HCT116 (cell line): ENCODE measurements around the gene MICAL3. TPM values are rescaled to one million over a fixed set of nuclear protein-coding genes. Genes with fewer than 3 reads are reported as not detected.

Experiments
- ATAC-seq: fragments of 200-7000 bp; cut with Tn5 transposase; 2 replicates; pipeline ENCODE4 v1.9.1; 2020; ENCODE audit warnings: mild to moderate bottlenecking, moderate library complexity
- BruUV-seq: library from RNA; stranded (reverse); fragments of 400-500 nt; replicated peaks from 2 replicates; lab custom pipeline; 2021; lab: Mats Ljungman, UMichigan
- CTCF ChIA-PET: fragments of 300-600 bp; sonication (Branson Sonifier 250); formaldehyde crosslinking; loops from one replicate; lab custom pipeline; 2021; ENCODE audit warnings: antibody characterized with exemption; lab: Charles Lee
- POLR2A ChIA-PET: fragments of 300-600, 350-600 bp; sonication (Branson Sonifier 250); formaldehyde crosslinking; loops from one replicate; lab custom pipeline; 2021; ENCODE audit warnings: antibody characterized with exemption; lab: Charles Lee
- RAD21 ChIA-PET, 2 experiments: fragments of 300-600 bp; sonication (Branson Sonifier 250); formaldehyde crosslinking; loops; one replicate each; lab custom pipeline; 2023; ENCODE audit warnings: low total read pairs in 2 of 2; ENCODE audit not compliant: uncharacterized antibody in 2 of 2, unreplicated experiment in 2 of 2, low non-redundant PET in 1 of 2; lab: Charles Lee
- DNase-seq: peaks from one replicate; pipeline ENCODE4 v3.0.0-alpha.2; 2010; ENCODE audit warnings: low read depth, low spot score
- H2AFZ ChIP-seq: fragments of 200-600 bp; shearing (Covaris generic), sonication (generic); 2 replicates; pipeline ENCODE4 v1.6.1; 2017; ENCODE audit warnings: low read depth, mixed run types, mixed read lengths, antibody characterized with exemption, low read length; ENCODE audit not compliant: poor library complexity, severe bottlenecking
- H3K27ac ChIP-seq: 2 replicates; pipeline ENCODE4 v1.5.1; 2012; ENCODE audit warnings: low read depth, low read length
- H3K27me3 ChIP-seq: fragments of 200-600 bp; sonication (generic); 2 replicates; pipeline ENCODE4 v1.6.1; 2016; ENCODE audit warnings: mixed run types, low read length, mixed read lengths; ENCODE audit not compliant: insufficient read depth
- H3K36me3 ChIP-seq, 2 experiments: fragments of 200-500 bp in 1 of 2; fragments of 200-600 bp in 1 of 2; sonication (Bioruptor generic) in 1 of 2; sonication (generic) in 1 of 2; 2 replicates each; pipeline versions ENCODE4 v1.5.1 to v1.6.1; 2014 to 2016; ENCODE audit warnings: low read length in 2 of 2, inconsistent platforms in 1 of 2, mixed read lengths in 1 of 2, mixed run types in 1 of 2; ENCODE audit not compliant: insufficient read depth in 2 of 2, control insufficient read depth in 1 of 2
- H3K4me1 ChIP-seq, 2 experiments: fragments of 200-600 bp in 1 of 2; sonication (generic) in 1 of 2; 2 replicates each; pipeline versions ENCODE4 v1.5.1 to v1.6.1; 2012 to 2017; ENCODE audit warnings: low read length in 2 of 2, inconsistent platforms in 1 of 2, mild to moderate bottlenecking in 1 of 2, mixed read lengths in 1 of 2, mixed run types in 1 of 2, moderate library complexity in 1 of 2; ENCODE audit not compliant: insufficient read depth in 2 of 2, control insufficient read depth in 1 of 2
- H3K4me2 ChIP-seq: fragments of 200-600 bp; sonication (generic); 2 replicates; pipeline ENCODE4 v1.6.1; 2017; ENCODE audit warnings: mixed run types, low read length, mixed read lengths
- H3K4me3 ChIP-seq, 2 experiments: fragments of 200-600 bp in 1 of 2; sonication (generic) in 1 of 2; replicated peaks in 1 of 2; 2 replicates each; pipeline ENCODE4 v1.5.1; 2011 to 2016; ENCODE audit warnings: low read length in 2 of 2, control low read depth in 1 of 2, low read depth in 1 of 2, mild to moderate bottlenecking in 1 of 2, mixed read lengths in 1 of 2, mixed run types in 1 of 2
- H3K79me2 ChIP-seq: fragments of 200-600 bp; sonication (generic); 2 replicates; pipeline ENCODE4 v1.6.1; 2017; ENCODE audit warnings: mild to moderate bottlenecking, mixed run types, low read length, moderate library complexity, mixed read lengths; ENCODE audit not compliant: insufficient read depth
- H3K9ac ChIP-seq: fragments of 200-600 bp; sonication (generic); 2 replicates; pipeline ENCODE4 v1.6.1; 2016; ENCODE audit warnings: low read length, mixed read lengths
- H3K9me2 ChIP-seq: fragments of 200-600 bp; sonication (generic), shearing (Covaris generic); 2 replicates; pipeline ENCODE4 v1.6.1; 2017; ENCODE audit warnings: mixed run types, mild to moderate bottlenecking, moderate library complexity; ENCODE audit not compliant: insufficient read depth
- H3K9me3 ChIP-seq, 2 experiments: fragments of 200-500 bp in 1 of 2; fragments of 200-600 bp in 1 of 2; sonication (Bioruptor generic) in 1 of 2; sonication (generic) in 1 of 2; 2 replicates each; pipeline ENCODE4 v1.6.1; 2014 to 2017; ENCODE audit warnings: low read length in 2 of 2, mixed read lengths in 2 of 2, inconsistent platforms in 1 of 2, low read depth in 1 of 2, mild to moderate bottlenecking in 1 of 2, mixed run types in 1 of 2, moderate library complexity in 1 of 2; ENCODE audit not compliant: control insufficient read depth in 1 of 2, insufficient read depth in 1 of 2
- H4K20me1 ChIP-seq: fragments of 200-600 bp; sonication (generic), shearing (Covaris generic); 2 replicates; pipeline ENCODE4 v1.6.1; 2017; ENCODE audit warnings: mixed run types, mild to moderate bottlenecking, moderate library complexity; ENCODE audit not compliant: insufficient read depth
- CBX3 ChIP-seq: IDR thresholded peaks from 2 replicates; pipeline ENCODE4 v1.6.1; 2012; ENCODE audit warnings: low read depth
- CEBPB ChIP-seq: IDR thresholded peaks from 2 replicates; pipeline ENCODE4 v1.6.1; 2012; ENCODE audit warnings: low read depth
- EGR1 ChIP-seq: IDR thresholded peaks from 2 replicates; pipeline ENCODE4 v1.6.1; 2012; ENCODE audit warnings: low read depth
- ELF1 ChIP-seq: IDR thresholded peaks from 2 replicates; pipeline ENCODE4 v1.6.1; 2012; ENCODE audit warnings: low read depth, borderline replicate concordance
- EZH2 ChIP-seq: fragments of 200-600 bp; sonication (generic); IDR thresholded peaks from 2 replicates; pipeline ENCODE4 v1.6.1; 2017; ENCODE audit warnings: antibody characterized with exemption, mixed run types
- EZH2phosphoT487 ChIP-seq: fragments of 200-600 bp; IDR thresholded peaks from 2 replicates; pipeline ENCODE4 v1.6.1; 2018; ENCODE audit warnings: antibody characterized with exemption, borderline replicate concordance
- POLR2A ChIP-seq: IDR thresholded peaks from 2 replicates; pipeline ENCODE4 v1.7.0; 2011; ENCODE audit warnings: borderline replicate concordance; ENCODE audit not compliant: insufficient read depth, insufficient read length; ENCODE audit errors: extremely low read depth
- POLR2AphosphoS5 ChIP-seq: IDR thresholded peaks from 2 replicates; pipeline ENCODE4 v1.6.1; 2011; ENCODE audit warnings: mild to moderate bottlenecking, low read depth, low read length, moderate library complexity
- SP1 ChIP-seq: IDR thresholded peaks from 2 replicates; pipeline ENCODE4 v1.6.1; 2012; ENCODE audit warnings: low read depth
- YY1 ChIP-seq: IDR thresholded peaks from 2 replicates; pipeline ENCODE4 v1.6.1; 2011; ENCODE audit warnings: low read length, low read depth, moderate library complexity, mild to moderate bottlenecking; ENCODE audit not compliant: insufficient replicate concordance; ENCODE audit errors: extremely low read depth
- ZFX ChIP-seq: fragments of 450-650 bp; IDR thresholded peaks from 2 replicates; pipeline ENCODE4 v1.6.1; 2017
- ZNF274 ChIP-seq: fragments of 200-500 bp; sonication (Bioruptor generic); IDR thresholded peaks from 2 replicates; pipeline ENCODE4 v1.6.1; 2014; ENCODE audit warnings: mild to moderate bottlenecking, low read depth, low read length, inconsistent platforms
- intact Hi-C: fragments of 100-400 bp; cut with micrococcal nuclease; formaldehyde crosslinking; loops from 2 replicates; pipeline ENCODE4 v1.10.0; 2022
- total RNA-seq: library from RNA; stranded (reverse); gene quantifications from one replicate; pipeline ENCODE4 v1.2.1, GENCODE V29; 2021; ENCODE audit not compliant: unreplicated experiment
- TF ChIP-seq, protein P1 (sequence below), 3 experiments: fragments of 200-600 bp in 1 of 3; sonication (generic) in 1 of 3; IDR thresholded peaks in 2 of 3; conservative IDR thresholded peaks in 1 of 3; 2 replicates each; pipeline ENCODE4 v1.5.1; 2012 to 2017; ENCODE audit warnings: low read depth in 2 of 3, low read length in 2 of 3, antibody characterized with exemption in 1 of 3, borderline replicate concordance in 1 of 3, control low read depth in 1 of 3, mild to moderate bottlenecking in 1 of 3, mixed read lengths in 1 of 3, mixed run types in 1 of 3, moderate library complexity in 1 of 3; ENCODE audit not compliant: insufficient read depth in 1 of 3
- TF ChIP-seq, protein P2 (sequence below): IDR thresholded peaks from 2 replicates; pipeline ENCODE4 v1.6.1; 2011; ENCODE audit warnings: mild to moderate bottlenecking, low read length, moderate library complexity; ENCODE audit not compliant: insufficient replicate concordance; ENCODE audit errors: extremely low read depth
- TF ChIP-seq, protein P3 (sequence below): IDR thresholded peaks from 2 replicates; pipeline ENCODE4 v1.6.1; 2012; ENCODE audit warnings: low read depth
- TF ChIP-seq, protein P4 (sequence below): IDR thresholded peaks from 2 replicates; pipeline ENCODE4 v1.6.1; 2012
- TF ChIP-seq, protein P5 (sequence below): IDR thresholded peaks from 2 replicates; pipeline ENCODE4 v1.6.1; 2012

The MICAL3 gene
- total RNA-seq, 1 experiment from 2014 or later, result 30.8 TPM

GRCh38 chr22:18059094-18059417, 34.7 kb upstream of the MICAL3 start:
- Histone ChIP-seq H3K9me3 (no peaks in the 10 kb centered on the region), H3K4me2 (no peak overlapping the region), H3K4me3 (no peak overlapping the region), H3K36me3 (no peaks in the 10 kb centered on the region), H3K27me3 (no peaks in the 10 kb centered on the region), H3K79me2 (no peaks in the 10 kb centered on the region), H4K20me1 (no peaks in the 10 kb centered on the region), H3K27ac (no peak overlapping the region), H3K9ac (no peak overlapping the region), H3K9me2 (no peaks in the 10 kb centered on the region; the same call in 1 of the 2 replicates), H3K4me1 (peaks cover 0 to 37% of the 10 kb centered on the region in 2 experiments; a peak in 3 of 4 replicates), H2AFZ (no peak overlapping the region)
- no peak for ATAC-seq
- RAD21 ChIA-PET, result no interaction called here
- intact Hi-C loops, result no loop called here
- POLR2A ChIA-PET, result no interaction called here
- CTCF ChIA-PET, result no interaction called here
- TF ChIP-seq ZNF274 (no peak), ZFX (no peak), EGR1 (no peak), CEBPB (no peak), CBX3 (no peak), POLR2AphosphoS5 (no peak), YY1 (no peak), EZH2 (no peak), SP1 (no peak), EZH2phosphoT487 (no peak), POLR2A (no peak), ELF1 (no peak)
- TF ChIP-seq, protein P1, sequence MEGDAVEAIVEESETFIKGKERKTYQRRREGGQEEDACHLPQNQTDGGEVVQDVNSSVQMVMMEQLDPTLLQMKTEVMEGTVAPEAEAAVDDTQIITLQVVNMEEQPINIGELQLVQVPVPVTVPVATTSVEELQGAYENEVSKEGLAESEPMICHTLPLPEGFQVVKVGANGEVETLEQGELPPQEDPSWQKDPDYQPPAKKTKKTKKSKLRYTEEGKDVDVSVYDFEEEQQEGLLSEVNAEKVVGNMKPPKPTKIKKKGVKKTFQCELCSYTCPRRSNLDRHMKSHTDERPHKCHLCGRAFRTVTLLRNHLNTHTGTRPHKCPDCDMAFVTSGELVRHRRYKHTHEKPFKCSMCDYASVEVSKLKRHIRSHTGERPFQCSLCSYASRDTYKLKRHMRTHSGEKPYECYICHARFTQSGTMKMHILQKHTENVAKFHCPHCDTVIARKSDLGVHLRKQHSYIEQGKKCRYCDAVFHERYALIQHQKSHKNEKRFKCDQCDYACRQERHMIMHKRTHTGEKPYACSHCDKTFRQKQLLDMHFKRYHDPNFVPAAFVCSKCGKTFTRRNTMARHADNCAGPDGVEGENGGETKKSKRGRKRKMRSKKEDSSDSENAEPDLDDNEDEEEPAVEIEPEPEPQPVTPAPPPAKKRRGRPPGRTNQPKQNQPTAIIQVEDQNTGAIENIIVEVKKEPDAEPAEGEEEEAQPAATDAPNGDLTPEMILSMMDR (IDR thresholded peaks at IDR 0.05 in 2 of 3, conservative IDR thresholded peaks at IDR 0.05 in 1 of 3; ENCODE audit: borderline replicate concordance in 1 of 3, insufficient read depth in 1 of 3, low read depth in 2 of 3, low read length in 2 of 3), result no peak
- TF ChIP-seq, protein P2, sequence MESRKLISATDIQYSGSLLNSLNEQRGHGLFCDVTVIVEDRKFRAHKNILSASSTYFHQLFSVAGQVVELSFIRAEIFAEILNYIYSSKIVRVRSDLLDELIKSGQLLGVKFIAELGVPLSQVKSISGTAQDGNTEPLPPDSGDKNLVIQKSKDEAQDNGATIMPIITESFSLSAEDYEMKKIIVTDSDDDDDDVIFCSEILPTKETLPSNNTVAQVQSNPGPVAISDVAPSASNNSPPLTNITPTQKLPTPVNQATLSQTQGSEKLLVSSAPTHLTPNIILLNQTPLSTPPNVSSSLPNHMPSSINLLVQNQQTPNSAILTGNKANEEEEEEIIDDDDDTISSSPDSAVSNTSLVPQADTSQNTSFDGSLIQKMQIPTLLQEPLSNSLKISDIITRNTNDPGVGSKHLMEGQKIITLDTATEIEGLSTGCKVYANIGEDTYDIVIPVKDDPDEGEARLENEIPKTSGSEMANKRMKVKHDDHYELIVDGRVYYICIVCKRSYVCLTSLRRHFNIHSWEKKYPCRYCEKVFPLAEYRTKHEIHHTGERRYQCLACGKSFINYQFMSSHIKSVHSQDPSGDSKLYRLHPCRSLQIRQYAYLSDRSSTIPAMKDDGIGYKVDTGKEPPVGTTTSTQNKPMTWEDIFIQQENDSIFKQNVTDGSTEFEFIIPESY, result no peak
- TF ChIP-seq, protein P3, sequence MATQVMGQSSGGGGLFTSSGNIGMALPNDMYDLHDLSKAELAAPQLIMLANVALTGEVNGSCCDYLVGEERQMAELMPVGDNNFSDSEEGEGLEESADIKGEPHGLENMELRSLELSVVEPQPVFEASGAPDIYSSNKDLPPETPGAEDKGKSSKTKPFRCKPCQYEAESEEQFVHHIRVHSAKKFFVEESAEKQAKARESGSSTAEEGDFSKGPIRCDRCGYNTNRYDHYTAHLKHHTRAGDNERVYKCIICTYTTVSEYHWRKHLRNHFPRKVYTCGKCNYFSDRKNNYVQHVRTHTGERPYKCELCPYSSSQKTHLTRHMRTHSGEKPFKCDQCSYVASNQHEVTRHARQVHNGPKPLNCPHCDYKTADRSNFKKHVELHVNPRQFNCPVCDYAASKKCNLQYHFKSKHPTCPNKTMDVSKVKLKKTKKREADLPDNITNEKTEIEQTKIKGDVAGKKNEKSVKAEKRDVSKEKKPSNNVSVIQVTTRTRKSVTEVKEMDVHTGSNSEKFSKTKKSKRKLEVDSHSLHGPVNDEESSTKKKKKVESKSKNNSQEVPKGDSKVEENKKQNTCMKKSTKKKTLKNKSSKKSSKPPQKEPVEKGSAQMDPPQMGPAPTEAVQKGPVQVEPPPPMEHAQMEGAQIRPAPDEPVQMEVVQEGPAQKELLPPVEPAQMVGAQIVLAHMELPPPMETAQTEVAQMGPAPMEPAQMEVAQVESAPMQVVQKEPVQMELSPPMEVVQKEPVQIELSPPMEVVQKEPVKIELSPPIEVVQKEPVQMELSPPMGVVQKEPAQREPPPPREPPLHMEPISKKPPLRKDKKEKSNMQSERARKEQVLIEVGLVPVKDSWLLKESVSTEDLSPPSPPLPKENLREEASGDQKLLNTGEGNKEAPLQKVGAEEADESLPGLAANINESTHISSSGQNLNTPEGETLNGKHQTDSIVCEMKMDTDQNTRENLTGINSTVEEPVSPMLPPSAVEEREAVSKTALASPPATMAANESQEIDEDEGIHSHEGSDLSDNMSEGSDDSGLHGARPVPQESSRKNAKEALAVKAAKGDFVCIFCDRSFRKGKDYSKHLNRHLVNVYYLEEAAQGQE, result no peak
- TF ChIP-seq, protein P4, sequence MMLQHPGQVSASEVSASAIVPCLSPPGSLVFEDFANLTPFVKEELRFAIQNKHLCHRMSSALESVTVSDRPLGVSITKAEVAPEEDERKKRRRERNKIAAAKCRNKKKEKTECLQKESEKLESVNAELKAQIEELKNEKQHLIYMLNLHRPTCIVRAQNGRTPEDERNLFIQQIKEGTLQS, result no peak
- TF ChIP-seq, protein P5, sequence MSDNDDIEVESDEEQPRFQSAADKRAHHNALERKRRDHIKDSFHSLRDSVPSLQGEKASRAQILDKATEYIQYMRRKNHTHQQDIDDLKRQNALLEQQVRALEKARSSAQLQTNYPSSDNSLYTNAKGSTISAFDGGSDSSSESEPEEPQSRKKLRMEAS, result no peak
- no peak for DNase-seq
- no TSS peak for BruUV-seq
